Sigmoid colon (tissue), 4 donors: ENCODE results near the gene BCL7A.

Experiments
- EP300 ChIP-seq, 4 donors: sonication (generic); formaldehyde crosslinking; IDR thresholded peaks; one replicate each; pipeline ENCODE4 v1.6.1; 2017; ENCODE audit warnings: antibody characterized with exemption in 4 of 4
- POLR2A ChIP-seq, 2 donors: fragments of 450-650 bp; IDR thresholded peaks; one replicate each; pipeline ENCODE4 v1.6.1; 2016; ENCODE audit warnings: antibody characterized with exemption in 2 of 2, mild to moderate bottlenecking in 2 of 2, moderate library complexity in 2 of 2
- POLR2AphosphoS5 ChIP-seq, 4 donors: sonication (generic); formaldehyde crosslinking; IDR thresholded peaks; one replicate each; pipeline ENCODE4 v1.6.1; 2017; ENCODE audit warnings: antibody characterized with exemption in 4 of 4
- TF ChIP-seq, protein P1 (sequence below), 4 experiments: fragments of 450-650 bp in 3 of 4; fragments of 200-600 bp in 1 of 4; IDR thresholded peaks; one replicate each; pipeline ENCODE4 v1.5.1; 2016 to 2019; ENCODE audit warnings: antibody characterized with exemption in 4 of 4, mild to moderate bottlenecking in 3 of 4, moderate library complexity in 2 of 4

DNA sequence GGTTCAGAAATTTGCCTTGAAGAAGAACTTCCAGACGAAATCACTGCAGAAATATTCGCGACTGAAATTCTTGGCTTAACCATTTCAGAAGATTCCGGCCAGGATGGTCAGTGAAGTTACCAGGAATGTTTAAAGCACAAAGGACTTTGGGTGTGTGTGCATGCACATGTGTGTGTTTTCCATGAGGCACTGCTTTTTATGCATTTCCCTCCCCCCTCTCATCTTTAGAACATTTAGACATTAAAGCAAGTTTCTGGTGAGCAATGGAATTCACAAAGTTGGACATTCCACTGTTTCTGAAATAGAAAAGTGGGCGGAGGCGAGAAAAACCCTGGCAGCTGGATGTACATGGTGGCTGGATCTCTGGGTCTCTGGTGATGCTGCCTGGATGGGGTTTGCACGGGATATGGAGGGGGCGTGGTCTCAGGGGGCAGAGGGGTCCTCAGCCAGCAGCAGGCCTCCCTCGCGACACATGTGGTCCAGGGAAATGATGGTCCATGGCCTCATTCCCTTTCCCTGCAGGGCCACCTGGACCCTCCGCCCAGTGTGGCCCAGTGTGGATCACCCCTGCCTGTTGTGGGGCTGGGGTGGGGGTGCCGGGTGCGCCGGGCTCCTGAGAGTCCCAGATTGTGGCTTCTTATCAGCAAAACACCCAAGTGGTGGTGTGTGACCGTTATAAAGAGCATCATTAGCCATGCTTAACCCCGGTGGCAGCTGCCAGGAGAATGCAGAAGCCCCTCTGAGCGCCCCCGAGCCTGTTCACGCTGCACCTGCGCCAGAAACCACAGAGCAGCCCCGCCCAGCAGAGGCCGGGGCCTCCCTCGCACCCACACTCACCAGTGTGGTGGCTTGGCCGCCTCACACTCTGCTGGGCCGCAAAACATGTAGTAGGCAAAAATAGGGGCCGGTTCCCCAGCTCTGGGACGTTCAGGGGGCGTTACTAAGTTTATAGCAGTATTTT, 17.8 kb upstream of the BCL7A start:
- no peak for TF ChIP-seq POLR2A (IDR thresholded peaks at IDR 0.05)
- TF ChIP-seq EP300 (IDR thresholded peaks at IDR 0.05) = no peak
- TF ChIP-seq, protein P1, sequence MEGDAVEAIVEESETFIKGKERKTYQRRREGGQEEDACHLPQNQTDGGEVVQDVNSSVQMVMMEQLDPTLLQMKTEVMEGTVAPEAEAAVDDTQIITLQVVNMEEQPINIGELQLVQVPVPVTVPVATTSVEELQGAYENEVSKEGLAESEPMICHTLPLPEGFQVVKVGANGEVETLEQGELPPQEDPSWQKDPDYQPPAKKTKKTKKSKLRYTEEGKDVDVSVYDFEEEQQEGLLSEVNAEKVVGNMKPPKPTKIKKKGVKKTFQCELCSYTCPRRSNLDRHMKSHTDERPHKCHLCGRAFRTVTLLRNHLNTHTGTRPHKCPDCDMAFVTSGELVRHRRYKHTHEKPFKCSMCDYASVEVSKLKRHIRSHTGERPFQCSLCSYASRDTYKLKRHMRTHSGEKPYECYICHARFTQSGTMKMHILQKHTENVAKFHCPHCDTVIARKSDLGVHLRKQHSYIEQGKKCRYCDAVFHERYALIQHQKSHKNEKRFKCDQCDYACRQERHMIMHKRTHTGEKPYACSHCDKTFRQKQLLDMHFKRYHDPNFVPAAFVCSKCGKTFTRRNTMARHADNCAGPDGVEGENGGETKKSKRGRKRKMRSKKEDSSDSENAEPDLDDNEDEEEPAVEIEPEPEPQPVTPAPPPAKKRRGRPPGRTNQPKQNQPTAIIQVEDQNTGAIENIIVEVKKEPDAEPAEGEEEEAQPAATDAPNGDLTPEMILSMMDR (IDR thresholded peaks at IDR 0.05) = no peak
- TF ChIP-seq POLR2AphosphoS5 (IDR thresholded peaks at IDR 0.05) = no peak
